ENCODE results near the gene MORF4L2.

MORF4L2 gene

DNA sequence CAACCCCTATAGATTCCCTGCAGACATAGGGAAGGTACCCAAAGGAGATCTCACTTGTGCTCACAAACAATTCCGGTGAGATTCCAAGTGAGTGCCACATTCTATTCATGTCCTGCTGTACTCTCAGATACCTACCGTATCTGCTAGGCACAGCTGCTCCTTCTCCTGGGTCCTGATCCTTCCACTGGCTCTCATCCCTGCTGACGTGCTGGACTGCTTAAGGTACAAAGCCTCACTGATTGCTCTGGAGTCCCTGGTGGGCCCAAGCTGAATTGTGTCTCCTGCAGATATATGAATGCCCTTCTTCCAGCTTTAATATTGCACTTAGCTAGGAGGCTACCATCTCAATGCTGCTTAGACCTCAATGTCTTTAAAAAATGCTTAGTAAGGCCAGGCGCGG, 55.4 kb downstream of the MORF4L2 start:
- no peak for DNase-seq (ENCODE audit: low read depth)

DNA sequence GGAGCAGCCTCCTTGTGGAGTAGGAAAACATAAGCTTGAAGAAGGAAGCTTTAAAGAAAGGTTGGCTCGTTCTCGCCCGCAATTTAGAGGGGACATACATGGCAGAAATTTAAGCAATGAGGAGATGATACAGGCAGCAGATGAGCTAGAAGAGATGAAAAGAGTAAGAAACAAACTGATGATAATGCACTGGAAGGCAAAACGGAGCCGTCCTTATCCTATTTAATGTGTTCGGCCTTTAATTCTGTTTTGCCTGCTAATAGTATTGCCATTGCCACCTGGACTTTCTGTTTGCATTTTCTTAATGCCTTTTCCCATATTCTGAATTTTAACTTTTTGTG, 56.4 kb downstream of the MORF4L2 start:
- DNase-seq (ENCODE audit: low read depth) = no peak

DNA sequence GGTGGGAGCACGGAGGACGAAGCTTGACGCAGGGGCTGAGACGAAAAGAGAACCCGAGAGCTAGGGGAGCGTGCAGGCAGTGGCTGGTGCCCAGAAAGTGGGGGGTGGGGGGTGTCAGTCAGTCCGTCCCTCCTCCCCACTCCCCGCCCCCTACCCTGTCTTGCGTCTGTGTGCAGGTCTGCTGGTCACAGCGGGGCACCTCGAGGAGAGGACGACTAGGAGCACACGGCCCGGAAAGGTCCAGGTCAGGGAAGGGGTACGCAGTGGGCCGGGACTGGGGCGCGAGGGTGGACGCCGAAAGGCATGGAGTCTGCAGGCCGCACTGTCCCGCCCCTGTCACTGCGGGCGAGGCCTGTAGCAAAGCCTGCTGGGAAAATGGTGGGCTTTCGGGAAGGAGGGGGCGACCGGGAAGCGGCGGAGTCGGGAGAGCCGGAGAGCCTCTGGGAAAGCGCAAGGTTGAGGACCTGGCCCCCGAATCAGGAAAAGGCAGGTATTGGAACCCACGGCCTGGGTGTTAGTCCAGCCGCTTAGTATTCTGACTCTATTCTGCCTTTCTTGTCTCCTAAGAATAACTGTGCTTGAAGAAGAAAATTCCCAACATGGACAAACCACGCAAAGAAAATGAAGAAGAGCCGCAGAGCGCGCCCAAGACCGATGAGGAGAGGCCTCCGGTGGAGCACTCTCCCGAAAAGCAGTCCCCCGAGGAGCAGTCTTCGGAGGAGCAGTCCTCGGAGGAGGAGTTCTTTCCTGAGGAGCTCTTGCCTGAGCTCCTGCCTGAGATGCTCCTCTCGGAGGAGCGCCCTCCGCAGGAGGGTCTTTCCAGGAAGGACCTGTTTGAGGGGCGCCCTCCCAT, 57.0 kb downstream of the MORF4L2 start:
- no peak for DNase-seq (ENCODE audit: low read depth)

DNA sequence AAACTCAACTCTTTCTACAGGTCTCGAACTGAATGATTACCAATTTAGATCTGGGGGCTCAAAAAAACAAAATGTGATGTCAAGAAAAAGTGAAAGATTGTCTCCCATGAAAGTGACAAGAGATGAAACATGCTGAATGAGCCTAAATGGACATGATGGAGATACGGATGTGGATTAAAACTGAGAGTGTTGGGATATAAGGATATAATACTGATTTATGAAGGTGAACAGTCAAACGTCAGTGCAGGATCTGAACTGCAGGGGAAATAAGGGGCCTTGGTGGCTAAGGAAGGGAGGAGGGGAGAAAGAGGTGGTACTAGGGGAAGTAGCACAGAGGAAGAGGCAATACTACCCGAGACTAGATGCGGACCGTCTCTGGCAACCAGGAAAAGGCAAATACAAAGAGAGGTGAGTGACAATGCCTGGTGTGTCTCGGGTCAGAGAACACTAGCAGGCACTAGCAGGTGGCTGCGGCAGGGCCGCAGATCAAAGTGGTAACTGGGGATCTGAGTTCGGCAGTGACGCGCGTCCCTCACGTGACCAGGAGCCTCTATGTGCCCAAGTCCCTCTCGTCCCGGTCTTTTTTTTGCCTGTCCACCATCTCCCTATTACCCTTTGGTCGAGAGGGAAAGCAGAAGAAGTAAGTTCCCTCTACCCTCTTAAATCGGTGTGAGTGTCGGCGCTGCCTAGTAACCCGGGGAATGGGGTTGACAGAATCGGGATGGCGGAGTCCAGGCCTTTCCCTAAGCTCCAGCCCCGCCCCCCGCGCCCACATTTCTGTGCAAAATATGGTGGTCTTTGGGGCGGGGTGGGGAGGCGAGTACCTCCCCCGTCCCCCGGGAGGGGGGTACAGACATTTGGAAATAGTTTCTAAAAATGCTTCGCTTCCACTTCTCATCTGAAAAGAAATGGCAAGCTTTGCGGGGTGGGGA, 57.8 kb downstream of the MORF4L2 start, which contains the start of gene TCEAL1:
TCEAL1 (plus strand) TSS at position 590 of the 932 bp plus-strand sequence. CDS start 942 bp downstream, outside the sequence.
- no peak for DNase-seq (ENCODE audit: low read depth)

DNA sequence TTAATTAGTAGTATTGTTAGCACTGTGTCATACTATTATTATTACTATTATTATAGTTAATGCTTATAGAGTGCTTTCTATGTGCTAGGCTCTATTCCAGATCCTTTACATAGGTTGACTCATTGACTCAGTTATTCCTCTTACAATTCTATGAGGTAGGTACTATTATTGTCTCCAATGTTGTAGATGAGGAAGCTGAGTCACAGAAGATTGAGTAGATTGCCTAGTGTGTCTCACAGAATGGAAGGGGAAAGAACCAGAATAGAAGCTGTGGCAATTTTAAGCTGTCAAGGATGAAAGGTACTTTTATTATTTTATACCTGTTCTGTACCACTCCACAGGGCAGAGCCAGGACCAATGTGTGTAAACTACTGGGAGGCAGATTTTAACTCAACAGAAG, 59.6 kb downstream of the MORF4L2 start:
- no peak for DNase-seq (ENCODE audit: low read depth)

Measured in HS-27A (cell line).